Activated T-helper 2 cell treated with anti-CD3 and anti-CD28 coated beads, Interferon-gamma antibody, Interleukin-2, Interleukin-4, amounts not matched to agents 10 μg/mL and 5 μg/mL and 100 μg/mL, durations not matched to agents 14 hours and 24 hours and 36 hours (primary cell): ENCODE data around the gene ILK. TPM values are rescaled to one million over a fixed set of nuclear protein-coding genes. Genes with fewer than 3 reads are reported as not detected.

Source experiments
- DNase-seq: peaks from one replicate; pipeline ENCODE4 v3.0.0; 2021; ENCODE audit warnings: low spot score
- H3K27ac Mint-ChIP-seq: one replicate; pipeline ENCODE4 v1.8.0; 2021; ENCODE audit warnings: mixed read lengths
- H3K27me3 Mint-ChIP-seq: one replicate; pipeline ENCODE4 v1.8.0; 2021; ENCODE audit warnings: low read depth, mixed read lengths
- H3K36me3 Mint-ChIP-seq: one replicate; pipeline ENCODE4 v1.8.0; 2021; ENCODE audit warnings: low read depth, mixed read lengths
- H3K4me1 Mint-ChIP-seq: one replicate; pipeline ENCODE4 v1.8.0; 2021; ENCODE audit warnings: low read depth, mixed read lengths
- H3K4me3 Mint-ChIP-seq: one replicate; pipeline ENCODE4 v1.8.0; 2021; ENCODE audit warnings: low read depth, mild to moderate bottlenecking, moderate library complexity, mixed read lengths
- H3K9me3 Mint-ChIP-seq: one replicate; pipeline ENCODE4 v1.8.0; 2021; ENCODE audit warnings: mixed read lengths
- intact Hi-C: fragments of 100-400 bp; cut with micrococcal nuclease; formaldehyde crosslinking; loops from one replicate; pipeline ENCODE4 v1.15.1; 2023
- total RNA-seq: library from RNA; stranded (reverse); gene quantifications from 2 replicates; pipeline ENCODE4 v1.2.3, GENCODE V29; 2022

ILK gene
- total RNA-seq, 1 donor from 2014 or later = 99.5 TPM

DNA sequence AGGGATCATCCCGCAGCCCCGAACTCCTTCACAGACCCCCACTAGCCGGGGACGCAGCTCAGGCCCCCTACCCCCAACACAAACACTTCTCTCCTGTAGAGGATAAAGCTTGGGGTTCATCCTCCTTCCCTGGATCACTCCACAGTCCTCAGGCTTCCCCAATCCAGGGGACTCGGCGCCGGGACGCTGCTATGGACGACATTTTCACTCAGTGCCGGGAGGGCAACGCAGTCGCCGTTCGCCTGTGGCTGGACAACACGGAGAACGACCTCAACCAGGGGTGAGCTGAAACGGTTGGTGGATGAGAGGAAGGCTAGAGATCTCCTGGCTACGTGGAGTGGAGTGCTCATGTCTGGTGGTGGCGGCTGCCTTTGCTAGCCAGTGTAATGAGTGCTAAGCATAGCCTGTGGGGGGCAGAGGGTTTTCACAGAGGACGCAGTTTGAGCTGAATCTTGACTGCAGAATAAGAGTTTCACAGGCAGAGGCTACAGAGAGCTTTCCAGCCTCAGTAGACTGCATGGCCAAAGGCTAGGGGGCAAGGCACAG is 580 bp downstream of the ILK start:
- Mint-ChIP-seq H3K9me3 (no peaks in the 10 kb centered on the region), H3K4me1 (peaks cover 43% of the 10 kb centered on the region), H3K4me3 (no peak overlapping the region), H3K36me3 (peaks cover 44% of the 10 kb centered on the region), H3K27ac (no peak overlapping the region), H3K27me3 (no peaks in the 10 kb centered on the region)
- intact Hi-C loops = loop anchor here (2.0 kb wide), 2 partner anchors 15 to 73 kb away; partner anchors contain the start of gene TPP1
- DNase-seq = peak; percentile 37

DNA sequence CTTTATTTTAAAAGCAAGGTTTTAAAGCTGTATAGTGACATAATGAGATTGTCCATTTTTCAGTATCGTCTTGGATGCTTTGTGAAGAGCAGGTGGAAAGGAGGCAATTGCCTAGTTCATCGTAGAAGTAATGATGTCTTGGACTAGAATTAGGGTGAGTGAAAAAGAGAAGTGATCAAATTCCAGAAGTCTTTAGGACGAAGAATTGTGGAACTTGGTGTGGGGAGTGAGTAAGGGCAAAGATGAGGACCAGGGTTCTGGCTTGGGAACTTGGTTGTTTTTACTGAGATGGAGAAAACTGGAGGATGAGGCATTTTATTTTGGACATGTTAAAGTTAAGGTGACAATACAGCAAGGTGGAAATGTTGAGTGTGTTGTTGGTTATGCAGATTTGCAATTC is 1.2 kb downstream of the ILK start:
- H3K27me3 Mint-ChIP-seq = no peaks in the 10 kb centered on the region
- H3K36me3 Mint-ChIP-seq = peaks cover 44% of the 10 kb centered on the region
- no peaks in the 10 kb centered on the region for H3K9me3 Mint-ChIP-seq
- H3K4me1 Mint-ChIP-seq = peaks cover 47% of the 10 kb centered on the region
- intact Hi-C loops = loop anchor here (2.0 to 5.0 kb wide), 3 partner anchors 14 to 282 kb away; partner anchors contain the start of genes CAVIN3 and TPP1
- DNase-seq = no peak
- no peak overlapping the region for H3K4me3 Mint-ChIP-seq
- no peak overlapping the region for H3K27ac Mint-ChIP-seq

- no peak overlapping the region for H3K4me3 Mint-ChIP-seq
- H3K4me1 Mint-ChIP-seq = peaks cover 53% of the 10 kb centered on the region
- DNase-seq = peak; percentile 61
- H3K9me3 Mint-ChIP-seq = no peaks in the 10 kb centered on the region
- H3K27me3 Mint-ChIP-seq = no peaks in the 10 kb centered on the region
- intact Hi-C loops = loop anchor here (1.0 to 5.0 kb wide), 5 partner anchors 64 to 284 kb away; partner anchors contain the start of genes ARFIP2, CAVIN3, MRPL17 and TIMM10B
- H3K36me3 Mint-ChIP-seq = peaks cover 57% of the 10 kb centered on the region
- H3K27ac Mint-ChIP-seq = peak overlapping the region; percentile 93
These were observed 3.1 kb downstream of the ILK start for GRCh38 chr11:6606471-6607189.

- Mint-ChIP-seq H3K4me1 (peaks cover 46% of the 10 kb centered on the region), H3K27ac (peak overlapping the region; percentile 93), H3K4me3 (peak overlapping the region; percentile 55), H3K36me3 (peaks cover 53% of the 10 kb centered on the region), H3K27me3 (no peaks in the 10 kb centered on the region), H3K9me3 (no peaks in the 10 kb centered on the region)
- peak; percentile 6 for DNase-seq
- intact Hi-C loops = loop anchor here (1.0 to 5.0 kb wide), 5 partner anchors 63 to 285 kb away; partner anchors contain the start of genes ARFIP2, CAVIN3, MRPL17 and TIMM10B
These were observed 3.7 kb downstream of the ILK start for GRCh38 chr11:6607190-6607795.

- Mint-ChIP-seq H3K4me1 (peaks cover 43% of the 10 kb centered on the region), H3K27ac (peak overlapping the region; percentile 93), H3K36me3 (peaks cover 50% of the 10 kb centered on the region), H3K27me3 (no peaks in the 10 kb centered on the region), H3K9me3 (no peaks in the 10 kb centered on the region), H3K4me3 (no peak overlapping the region)
- DNase-seq = peak; percentile 5
- intact Hi-C loops = loop anchor here (5.0 kb wide), 1 partner anchor 286 kb away; the partner anchor contains the start of gene CAVIN3
These were observed 4.4 kb downstream of the ILK start for GRCh38 chr11:6608011-6608410.

DNA sequence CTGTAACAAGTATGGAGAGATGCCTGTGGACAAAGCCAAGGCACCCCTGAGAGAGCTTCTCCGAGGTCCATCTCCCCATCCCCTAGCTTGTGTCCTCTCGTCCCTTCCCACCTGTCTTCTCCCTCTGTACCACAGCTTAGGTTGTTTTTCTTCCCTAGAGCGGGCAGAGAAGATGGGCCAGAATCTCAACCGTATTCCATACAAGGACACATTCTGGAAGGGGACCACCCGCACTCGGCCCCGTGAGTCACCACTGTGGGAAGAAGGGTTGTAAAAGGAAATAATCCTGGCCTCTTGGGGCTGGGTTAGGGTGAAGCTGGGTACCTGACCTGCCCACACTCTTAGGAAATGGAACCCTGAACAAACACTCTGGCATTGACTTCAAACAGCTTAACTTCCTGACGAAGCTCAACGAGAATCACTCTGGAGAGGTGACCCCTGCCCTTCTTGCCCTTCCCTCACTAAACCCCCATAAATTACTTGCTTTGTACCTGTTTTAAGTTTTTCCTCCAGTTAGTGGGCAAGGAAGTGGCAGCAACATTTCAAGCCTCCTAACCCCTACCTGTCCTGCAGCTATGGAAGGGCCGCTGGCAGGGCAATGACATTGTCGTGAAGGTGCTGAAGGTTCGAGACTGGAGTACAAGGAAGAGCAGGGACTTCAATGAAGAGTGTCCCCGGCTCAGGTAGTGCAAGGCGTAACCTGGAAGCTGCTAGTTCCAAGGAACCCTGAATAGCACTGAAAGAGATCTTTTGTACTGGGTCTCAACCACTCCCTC is 5.3 kb downstream of the ILK start:
- peaks cover 43% of the 10 kb centered on the region for H3K4me1 Mint-ChIP-seq
- peak overlapping the region; percentile 23 for H3K27ac Mint-ChIP-seq
- no peaks in the 10 kb centered on the region for H3K27me3 Mint-ChIP-seq
- H3K4me3 Mint-ChIP-seq = no peak overlapping the region
- peaks cover 50% of the 10 kb centered on the region for H3K36me3 Mint-ChIP-seq
- intact Hi-C loops = loop anchor here (5.0 kb wide), 1 partner anchor 287 kb away; the partner anchor contains the start of gene CAVIN3
- no peaks in the 10 kb centered on the region for H3K9me3 Mint-ChIP-seq
- no peak for DNase-seq

GRCh38 chr11:6609502-6610015 is 6.0 kb downstream of the ILK start:
- DNase-seq = no peak
- H3K36me3 Mint-ChIP-seq = peaks cover 50% of the 10 kb centered on the region
- no peak overlapping the region for H3K27ac Mint-ChIP-seq
- H3K4me3 Mint-ChIP-seq = peak overlapping the region; percentile 40
- no peaks in the 10 kb centered on the region for H3K9me3 Mint-ChIP-seq
- H3K4me1 Mint-ChIP-seq = peaks cover 43% of the 10 kb centered on the region
- intact Hi-C loops = loop anchor here (5.0 to 10.0 kb wide), 3 partner anchors 195 to 375 kb away; partner anchors contain the start of genes APBB1, CAVIN3, CNGA4 and FHIP1B
- no peaks in the 10 kb centered on the region for H3K27me3 Mint-ChIP-seq

GRCh38 chr11:6610591-6610990 is 7.0 kb downstream of the ILK start:
- H3K36me3 Mint-ChIP-seq = peaks cover 60% of the 10 kb centered on the region
- intact Hi-C loops = loop anchor here (10.0 kb wide), 2 partner anchors 196 to 376 kb away; partner anchors contain the start of genes APBB1, CNGA4 and FHIP1B
- no peaks in the 10 kb centered on the region for H3K27me3 Mint-ChIP-seq
- H3K4me1 Mint-ChIP-seq = peaks cover 43% of the 10 kb centered on the region
- H3K9me3 Mint-ChIP-seq = no peaks in the 10 kb centered on the region
- peak overlapping the region; percentile 95 for H3K4me3 Mint-ChIP-seq
- H3K27ac Mint-ChIP-seq = no peak overlapping the region
- no peak for DNase-seq

DNA sequence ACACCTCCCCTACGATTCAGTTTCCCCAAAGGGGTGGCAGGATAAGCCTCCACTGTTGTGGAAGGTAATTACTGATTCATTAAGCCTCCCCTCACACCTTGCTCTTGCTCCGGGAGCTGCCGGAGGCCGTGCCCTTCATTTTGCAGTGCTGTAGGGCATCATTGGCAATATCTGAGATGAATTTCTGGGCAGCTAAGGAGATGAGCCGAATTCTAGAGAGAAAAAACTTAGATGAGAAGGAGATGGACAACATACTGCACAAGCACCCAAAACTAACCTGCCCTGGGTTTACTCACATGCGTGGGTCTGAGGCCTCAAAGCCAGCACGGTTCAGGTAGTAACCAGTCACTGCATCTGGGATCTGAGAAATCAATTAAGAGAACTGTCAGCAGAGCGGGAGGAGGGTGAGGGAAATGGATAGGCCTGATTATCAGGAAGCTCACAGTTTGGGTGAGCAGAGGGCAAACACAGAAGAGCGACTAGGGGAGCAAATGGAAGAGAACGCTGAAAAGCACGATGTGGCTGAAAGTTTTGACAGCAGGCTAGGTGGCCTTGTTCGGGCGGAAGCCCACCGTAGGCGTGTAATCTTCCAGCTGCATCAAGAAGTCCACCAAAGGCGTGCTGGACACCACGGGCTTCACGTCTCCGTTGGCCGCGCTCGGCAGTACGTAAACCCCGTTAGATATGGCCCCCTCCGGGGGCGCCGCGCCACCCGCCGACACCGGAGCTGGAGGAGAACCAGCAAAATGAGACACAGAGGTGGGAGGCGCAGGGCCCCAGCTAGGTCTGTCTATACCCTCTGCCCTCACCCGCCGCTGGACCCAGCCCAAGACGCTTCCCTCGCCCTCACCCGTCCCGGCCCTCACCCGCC is 7.8 kb downstream of the ILK start:
- H3K4me1 Mint-ChIP-seq = peaks cover 39% of the 10 kb centered on the region
- H3K27me3 Mint-ChIP-seq = no peaks in the 10 kb centered on the region
- no peak for DNase-seq
- peak overlapping the region; percentile 83 for H3K27ac Mint-ChIP-seq
- H3K4me3 Mint-ChIP-seq = peak overlapping the region; percentile 95
- no peaks in the 10 kb centered on the region for H3K9me3 Mint-ChIP-seq
- intact Hi-C loops = loop anchor here (10.0 kb wide), 2 partner anchors 197 to 377 kb away; partner anchors contain the start of genes APBB1, CNGA4 and FHIP1B
- H3K36me3 Mint-ChIP-seq = peaks cover 60% of the 10 kb centered on the region

DNA sequence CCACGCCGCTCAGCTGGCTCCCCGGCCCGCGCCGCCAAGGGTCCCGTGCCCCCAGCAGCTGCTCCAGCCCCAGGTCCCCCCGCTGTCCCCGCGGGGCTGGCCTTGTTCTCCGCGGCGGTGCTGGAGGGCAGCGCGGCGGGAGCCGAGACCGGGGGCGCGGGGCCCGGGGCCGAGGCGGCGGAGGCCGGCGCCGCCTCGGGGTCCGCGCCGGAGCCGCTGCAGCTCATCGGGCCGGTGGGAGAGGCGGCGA is 8.3 kb downstream of the ILK start:
- H3K27me3 Mint-ChIP-seq = no peaks in the 10 kb centered on the region
- no peak for DNase-seq
- peaks cover 61% of the 10 kb centered on the region for H3K36me3 Mint-ChIP-seq
- peak overlapping the region; percentile 95 for H3K4me3 Mint-ChIP-seq
- intact Hi-C loops = loop anchor here (1.0 to 10.0 kb wide), 5 partner anchors 9 to 377 kb away; partner anchors contain the start of genes APBB1, CNGA4, FHIP1B and ILK
- no peak overlapping the region for H3K27ac Mint-ChIP-seq
- H3K9me3 Mint-ChIP-seq = no peaks in the 10 kb centered on the region
- H3K4me1 Mint-ChIP-seq = peaks cover 33% of the 10 kb centered on the region

DNA sequence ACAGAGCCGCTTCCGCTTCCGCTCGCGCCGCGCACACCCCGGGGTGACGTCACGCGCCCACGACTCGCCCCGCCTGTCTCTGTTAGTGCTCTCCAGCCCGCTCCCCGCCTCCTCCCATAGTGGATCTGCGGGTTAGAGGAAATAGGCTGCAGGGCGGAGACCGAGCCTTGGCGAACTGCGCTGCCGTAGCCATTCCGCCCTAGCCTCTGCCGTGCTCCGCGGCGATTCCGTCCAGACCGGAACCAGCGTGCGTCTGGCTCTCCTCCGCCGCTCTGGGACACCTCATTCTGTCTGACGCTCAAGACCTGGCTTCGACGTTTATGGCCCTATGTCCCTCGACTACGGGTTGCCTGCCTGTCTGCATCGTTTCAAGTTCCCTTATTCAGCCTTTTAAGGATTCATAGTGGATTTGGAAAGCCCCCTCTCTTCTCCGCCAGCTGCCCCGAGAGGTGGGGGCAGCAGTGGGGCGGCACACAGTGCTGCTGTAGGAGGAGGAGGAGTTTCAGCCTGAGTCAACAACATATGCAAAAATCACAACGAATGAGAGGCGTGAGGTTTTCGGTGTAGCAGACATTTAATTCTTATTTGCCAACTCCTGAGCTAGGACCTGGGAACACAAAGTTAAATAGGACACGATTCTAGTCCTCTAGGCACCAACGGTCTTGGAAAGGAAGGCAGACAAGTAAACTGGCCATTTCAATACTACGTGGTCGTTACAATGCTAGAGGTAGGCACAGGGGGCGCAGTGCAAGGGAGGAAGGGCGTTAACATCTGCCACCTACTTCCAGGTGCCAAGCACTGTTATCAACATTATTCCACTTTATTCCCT is 8.9 kb downstream of the ILK start, which contains the start of gene TAF10:
Gene TAF10, minus strand, starts transcription at position 4 of the 829 bp plus-strand sequence. CDS start 27 bp downstream, outside the sequence.
- H3K27ac Mint-ChIP-seq = peak within 1 kb of the TSS; percentile 83
- H3K27me3 Mint-ChIP-seq = no peaks in the 10 kb centered on the region
- no peaks in the 10 kb centered on the region for H3K9me3 Mint-ChIP-seq
- H3K36me3 Mint-ChIP-seq = peaks cover 59% of the 10 kb centered on the region
- peaks cover 30% of the 10 kb centered on the region for H3K4me1 Mint-ChIP-seq
- H3K4me3 Mint-ChIP-seq = peak within 1 kb of the TSS; percentile 95
- DNase-seq = peak; percentile 95
- intact Hi-C loops = loop anchor here (1.0 to 10.0 kb wide), 5 partner anchors 9 to 378 kb away; partner anchors contain the start of genes APBB1, CNGA4, FHIP1B and ILK
